Measurements from ENCODE around the gene COPG1. TPM values are rescaled to one million over a fixed set of nuclear protein-coding genes. Genes with fewer than 3 reads are reported as not detected.

Gene COPG1
- total and polyA plus RNA-seq, 12 donors: 63.7 to 154 (median 96.1) TPM

- DNase-seq: peak; percentile 36 to 54
- Histone ChIP-seq H3K27me3 (no peaks in the 10 kb centered on the region), H3K4me3 (peak overlapping the region; percentile 69 to 99 (median 94)), H3K27ac (peak overlapping the region; percentile 86 to 98 (median 93)), H3K9me3 (no peaks in the 10 kb centered on the region), H3K4me1 (peaks cover 6 to 32% (median 20%) of the 10 kb centered on the region in 9 donors), H3K36me3 (peaks cover 0 to 9% (median 0%) of the 10 kb centered on the region in 9 donors)
- intact Hi-C loops (cut with DNase I): loop anchor here in 5 of 10 donors (2.0 to 10.0 kb wide), 2 partner anchors 37 to 341 kb away; partner anchors contain the start of gene HMCES (in 4 of the 5)
- ATAC-seq: peak in 5 of 8 donors; percentile 3 to 10 (median 6)
- TF ChIP-seq CTCF (IDR thresholded peaks at IDR 0.05): no peak
- WGBS, 2 donors: 0 to 3% methylated on average over 69 to 80 of the region's 80 CpGs
These were observed 66.0 kb downstream of the COPG1 start for GRCh38 chr3:129315223-129315997.

- Histone ChIP-seq H3K36me3 (peaks cover 0 to 14% (median 0%) of the 10 kb centered on the region in 9 donors), H3K27ac (peak overlapping the region; percentile 86 to 98 (median 93)), H3K27me3 (no peaks in the 10 kb centered on the region), H3K9me3 (no peaks in the 10 kb centered on the region), H3K4me3 (peak overlapping the region; percentile 50 to 99 (median 94)), H3K4me1 (peaks cover 6 to 31% (median 20%) of the 10 kb centered on the region in 9 donors)
- no peak for TF ChIP-seq CTCF (IDR thresholded peaks at IDR 0.05)
- WGBS, 2 donors: 0% methylated on average over 25 to 34 of the region's 34 CpGs
- ATAC-seq (peak in 3 of 8 donors; percentile 0 to 12 (median 3)), DNase-seq (no peak)
- intact Hi-C loops (cut with DNase I): loop anchor here in 5 of 10 donors (2.0 to 10.0 kb wide), 2 partner anchors 37 to 341 kb away; partner anchors contain the start of gene HMCES (in 5 of the 5)
These were observed 66.5 kb downstream of the COPG1 start for GRCh38 chr3:129315998-129316247.

- intact Hi-C loops (cut with DNase I): loop anchor here in 1 of 10 donors (2.0 to 10.0 kb wide), 2 partner anchors 38 to 342 kb away; partner anchors contain the start of gene HMCES
- H3K36me3 ChIP-seq: peaks cover 0 to 19% (median 0%) of the 10 kb centered on the region in 9 donors
- peak overlapping the region; percentile 50 to 99 (median 94) for H3K4me3 ChIP-seq
- 0 to 1% methylated on average over 65 of the region's 65 CpGs for WGBS, 2 donors
- H3K9me3 ChIP-seq: no peaks in the 10 kb centered on the region
- peaks cover 6 to 31% (median 20%) of the 10 kb centered on the region in 9 donors for H3K4me1 ChIP-seq
- TF ChIP-seq CTCF (IDR thresholded peaks at IDR 0.05): peak in 8 of 9 donors; percentile 7 to 79 (median 58)
- ATAC-seq: peak; percentile 54 to 70 (median 62)
- peak overlapping the region; percentile 86 to 98 (median 93) for H3K27ac ChIP-seq
- DNase-seq: peak; percentile 87 to 89
- H3K27me3 ChIP-seq: no peaks in the 10 kb centered on the region
These were observed 67.0 kb downstream of the COPG1 start for GRCh38 chr3:129316248-129317013.
